RWPE2 (cell line): Measurements from ENCODE around the gene SERPINA5.

Experiments used
- ATAC-seq: fragments of 200-7000 bp; cut with Tn5 transposase; 3 replicates; pipeline ENCODE4 v1.9.1; 2021; ENCODE audit warnings: low read depth
- DNase-seq: peaks from one replicate; pipeline ENCODE4 v3.0.0-alpha.2; 2020; ENCODE audit warnings: low spot score
- H3K27ac ChIP-seq: fragments of 450-650 bp; 2 replicates; pipeline ENCODE4 v1.5.1; 2017; ENCODE audit warnings: mild to moderate bottlenecking; ENCODE audit not compliant: poor library complexity, severe bottlenecking
- H3K27me3 ChIP-seq: fragments of 250-450 bp; sonication (Bioruptor Pico); 2 replicates; pipeline ENCODE4 v1.5.1; 2021; ENCODE audit warnings: mild to moderate bottlenecking, moderate library complexity; ENCODE audit not compliant: insufficient read depth, poor library complexity, severe bottlenecking
- H3K36me3 ChIP-seq: fragments of 250-450 bp; sonication (Bioruptor Pico); 2 replicates; pipeline ENCODE4 v1.5.1; 2020; ENCODE audit warnings: low read depth, mild to moderate bottlenecking, moderate library complexity
- H3K4me1 ChIP-seq: fragments of 250-450 bp; sonication (Bioruptor Pico); 2 replicates; pipeline ENCODE4 v1.5.1; 2021; ENCODE audit warnings: mild to moderate bottlenecking, moderate library complexity; ENCODE audit not compliant: insufficient read depth, poor library complexity, severe bottlenecking
- H3K4me3 ChIP-seq: fragments of 250-450 bp; sonication (Bioruptor Pico); 2 replicates; pipeline ENCODE4 v1.5.1; 2021; ENCODE audit warnings: mild to moderate bottlenecking, moderate library complexity; ENCODE audit not compliant: severe bottlenecking
- H3K9me3 ChIP-seq: fragments of 250-450 bp; sonication (Bioruptor Pico); 2 replicates; pipeline ENCODE4 v1.5.1; 2021; ENCODE audit warnings: mild to moderate bottlenecking, moderate library complexity; ENCODE audit not compliant: severe bottlenecking
- TF ChIP-seq, protein P1 (sequence below): fragments of 450-650 bp; IDR thresholded peaks from one replicate; pipeline ENCODE4 v1.5.1; 2017; ENCODE audit warnings: mild to moderate bottlenecking, moderate library complexity; ENCODE audit not compliant: poor library complexity, severe bottlenecking

The SERPINA5 gene

DNA sequence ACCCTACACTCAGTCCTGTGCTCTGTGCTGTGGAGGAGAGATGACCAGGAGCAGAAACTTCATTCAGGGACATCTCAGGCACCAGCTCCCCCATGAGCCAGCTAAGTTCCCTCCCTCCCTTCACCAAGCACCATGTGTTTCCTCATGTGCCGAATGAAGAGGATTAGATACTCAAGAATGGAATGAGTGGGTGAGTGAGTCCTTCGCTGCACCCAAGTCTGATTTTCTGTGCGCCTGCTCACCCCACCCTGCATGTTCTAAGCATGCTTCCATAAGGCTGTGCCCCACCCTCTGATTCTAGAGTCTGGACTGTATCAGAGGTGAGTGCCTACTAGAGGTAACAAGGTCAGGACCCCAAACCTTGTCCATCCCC is 12.1 kb downstream of the SERPINA5 start:
- TF ChIP-seq, protein P1, sequence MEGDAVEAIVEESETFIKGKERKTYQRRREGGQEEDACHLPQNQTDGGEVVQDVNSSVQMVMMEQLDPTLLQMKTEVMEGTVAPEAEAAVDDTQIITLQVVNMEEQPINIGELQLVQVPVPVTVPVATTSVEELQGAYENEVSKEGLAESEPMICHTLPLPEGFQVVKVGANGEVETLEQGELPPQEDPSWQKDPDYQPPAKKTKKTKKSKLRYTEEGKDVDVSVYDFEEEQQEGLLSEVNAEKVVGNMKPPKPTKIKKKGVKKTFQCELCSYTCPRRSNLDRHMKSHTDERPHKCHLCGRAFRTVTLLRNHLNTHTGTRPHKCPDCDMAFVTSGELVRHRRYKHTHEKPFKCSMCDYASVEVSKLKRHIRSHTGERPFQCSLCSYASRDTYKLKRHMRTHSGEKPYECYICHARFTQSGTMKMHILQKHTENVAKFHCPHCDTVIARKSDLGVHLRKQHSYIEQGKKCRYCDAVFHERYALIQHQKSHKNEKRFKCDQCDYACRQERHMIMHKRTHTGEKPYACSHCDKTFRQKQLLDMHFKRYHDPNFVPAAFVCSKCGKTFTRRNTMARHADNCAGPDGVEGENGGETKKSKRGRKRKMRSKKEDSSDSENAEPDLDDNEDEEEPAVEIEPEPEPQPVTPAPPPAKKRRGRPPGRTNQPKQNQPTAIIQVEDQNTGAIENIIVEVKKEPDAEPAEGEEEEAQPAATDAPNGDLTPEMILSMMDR, result no peak
- ATAC-seq (no peak), DNase-seq (no peak)
- H3K4me3 ChIP-seq, result no peak overlapping the region
- no peak overlapping the region for H3K27ac ChIP-seq
- H3K4me1 ChIP-seq, result peaks cover under 1% of the 10 kb centered on the region
- no peaks in the 10 kb centered on the region for H3K9me3 ChIP-seq
- no peaks in the 10 kb centered on the region for H3K36me3 ChIP-seq
- no peaks in the 10 kb centered on the region for H3K27me3 ChIP-seq

DNA sequence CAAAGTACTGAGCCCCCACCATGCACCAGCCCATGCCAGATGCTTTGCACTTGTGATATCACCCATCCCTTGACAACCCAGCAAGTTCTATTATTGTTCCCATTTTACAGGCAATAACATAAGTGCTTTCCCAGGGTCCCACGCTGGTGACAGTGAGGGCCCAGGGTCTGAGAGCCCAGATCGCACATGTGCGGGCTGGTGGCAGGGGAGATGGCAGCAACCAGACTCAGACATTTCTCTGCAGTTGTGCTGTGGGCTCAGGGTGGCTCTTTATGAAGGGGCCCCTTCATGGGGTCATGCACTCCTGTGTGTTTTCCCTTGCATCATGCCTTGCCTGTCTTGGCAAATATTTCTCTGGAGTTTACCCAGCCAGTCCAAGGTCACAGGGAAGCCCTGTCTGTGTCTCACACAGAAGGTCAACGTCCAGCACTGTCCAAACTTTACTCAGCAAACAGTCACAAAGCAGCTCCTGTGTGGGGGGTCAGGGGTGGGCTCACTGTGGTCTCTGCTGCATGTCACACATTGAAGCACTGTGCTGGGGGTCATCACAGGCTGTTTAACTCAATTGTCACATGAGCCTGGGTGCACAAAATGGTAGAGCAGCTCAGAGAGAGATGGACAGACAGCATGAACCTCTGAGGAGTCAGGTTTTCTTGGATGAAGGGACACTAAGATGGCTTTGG is 12.7 kb downstream of the SERPINA5 start:
- DNase-seq (no peak), ATAC-seq (no peak)
- TF ChIP-seq, protein P1, result no peak
- Histone ChIP-seq H3K4me3 (no peak overlapping the region), H3K9me3 (no peaks in the 10 kb centered on the region), H3K4me1 (peaks cover 5% of the 10 kb centered on the region), H3K27ac (no peak overlapping the region), H3K27me3 (no peaks in the 10 kb centered on the region), H3K36me3 (no peaks in the 10 kb centered on the region)

DNA sequence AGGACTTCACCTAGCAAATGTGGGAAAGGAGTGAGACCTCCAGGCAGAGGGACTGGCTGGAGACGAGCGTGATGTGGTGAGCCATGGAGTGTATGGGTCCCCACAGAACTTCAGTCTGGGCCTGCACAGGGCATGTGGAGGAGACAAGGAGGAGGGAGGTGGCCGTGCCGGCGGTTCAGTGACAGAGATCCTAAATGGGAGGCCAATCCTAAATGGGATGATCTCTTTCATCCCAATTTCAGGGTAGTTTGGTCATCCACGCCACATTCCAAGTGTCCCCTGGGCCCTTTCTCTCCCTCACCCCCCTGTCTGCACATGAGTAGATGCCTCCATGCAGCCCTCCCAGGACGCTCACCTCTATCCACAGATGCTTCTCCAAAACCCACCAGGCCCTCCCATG is 13.2 kb downstream of the SERPINA5 start:
- no peak for ATAC-seq
- H3K4me1 ChIP-seq, result peaks cover 10% of the 10 kb centered on the region
- H3K36me3 ChIP-seq, result no peaks in the 10 kb centered on the region
- no peak overlapping the region for H3K27ac ChIP-seq
- DNase-seq, result no peak
- TF ChIP-seq, protein P1, result no peak
- H3K27me3 ChIP-seq, result no peaks in the 10 kb centered on the region
- no peaks in the 10 kb centered on the region for H3K9me3 ChIP-seq
- H3K4me3 ChIP-seq, result no peak overlapping the region

DNA sequence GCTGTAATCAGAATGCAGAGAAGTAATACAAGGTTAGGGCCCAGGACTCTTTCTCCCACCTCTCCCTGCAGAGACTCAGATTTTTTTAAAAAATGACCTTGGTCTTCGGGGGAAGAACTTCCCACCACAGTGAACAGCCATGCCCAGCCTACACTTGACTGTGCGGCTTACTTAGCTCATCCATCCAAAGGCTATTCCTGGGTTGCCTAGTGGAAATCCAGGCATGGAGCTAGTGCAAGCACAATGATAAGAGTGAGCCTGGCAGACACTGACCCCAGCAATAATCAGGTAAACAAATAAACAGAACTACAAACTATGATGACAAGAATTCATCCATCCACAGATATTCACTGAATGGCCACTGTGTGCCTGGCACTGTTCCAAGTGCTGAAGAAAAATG is 14.7 kb downstream of the SERPINA5 start:
- no peak for ATAC-seq
- no peak overlapping the region for H3K4me3 ChIP-seq
- H3K27ac ChIP-seq, result no peak overlapping the region
- H3K4me1 ChIP-seq, result peaks cover 24% of the 10 kb centered on the region
- no peaks in the 10 kb centered on the region for H3K27me3 ChIP-seq
- TF ChIP-seq, protein P1, result no peak
- no peaks in the 10 kb centered on the region for H3K9me3 ChIP-seq
- no peaks in the 10 kb centered on the region for H3K36me3 ChIP-seq
- DNase-seq, result no peak

DNA sequence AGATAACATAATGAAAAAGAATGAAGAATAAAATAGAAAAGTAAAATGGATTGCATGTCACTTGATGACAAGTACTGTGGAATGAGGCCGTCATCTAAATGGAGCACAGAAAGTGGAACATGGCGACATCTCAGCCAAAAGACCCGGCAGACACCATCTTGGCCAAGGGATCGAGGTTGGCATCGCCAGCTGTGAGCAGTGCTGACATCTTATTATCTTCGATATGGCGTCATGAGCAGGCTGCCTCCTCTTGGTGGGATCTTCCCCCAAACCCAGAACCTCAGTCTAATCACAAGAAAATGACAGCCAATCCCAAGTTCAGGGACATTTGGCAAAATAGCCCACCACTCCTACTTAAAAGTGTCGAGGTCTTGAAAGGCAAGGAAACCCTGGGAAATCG is 15.1 kb downstream of the SERPINA5 start:
- Histone ChIP-seq H3K9me3 (no peaks in the 10 kb centered on the region), H3K4me3 (no peak overlapping the region), H3K27ac (no peak overlapping the region), H3K36me3 (no peaks in the 10 kb centered on the region), H3K27me3 (no peaks in the 10 kb centered on the region), H3K4me1 (peaks cover 28% of the 10 kb centered on the region)
- ATAC-seq (no peak), DNase-seq (no peak)
- TF ChIP-seq, protein P1, result no peak
